SK-N-SH (cell line): Measurements from ENCODE around the gene ANKRD44.
A peak's percentile ranks its signal among the peaks of the same experiment; 100 is the strongest.

Experiments
- EP300 ChIP-seq, 2 experiments: IDR thresholded peaks; 2 replicates each; pipeline versions ENCODE4 v1.4.0 to v1.6.1; 2012; ENCODE audit warnings: borderline replicate concordance in 1 of 2, low read depth in 1 of 2, low read length in 1 of 2
- JUND ChIP-seq: IDR thresholded peaks from 2 replicates; pipeline ENCODE4 v1.4.0; 2012
- POLR2AphosphoS5 ChIP-seq: IDR thresholded peaks from 2 replicates; pipeline ENCODE4 v1.6.1; 2012; ENCODE audit warnings: low read depth, low read length
- SMC3 ChIP-seq: IDR thresholded peaks from 2 replicates; pipeline ENCODE4 v1.6.1; 2012; ENCODE audit warnings: low read depth, low read length, improper control_type of control experiment
- TEAD4 ChIP-seq: IDR thresholded peaks from 2 replicates; pipeline ENCODE4 v1.4.0; 2012; ENCODE audit warnings: mild to moderate bottlenecking, borderline replicate concordance; ENCODE audit not compliant: insufficient read depth
- TF ChIP-seq, protein P1 (sequence below): fragments of 200-600 bp; sonication (generic); IDR thresholded peaks from 2 replicates; pipeline ENCODE4 v1.6.1; 2017; ENCODE audit warnings: antibody characterized with exemption, mild to moderate bottlenecking, moderate library complexity
- TF ChIP-seq, protein P2 (sequence below): fragments of 150-350 bp; IDR thresholded peaks from 2 replicates; pipeline ENCODE4 v1.6.1; 2017; ENCODE audit warnings: antibody characterized with exemption, low read length, low read depth, borderline replicate concordance

DNA sequence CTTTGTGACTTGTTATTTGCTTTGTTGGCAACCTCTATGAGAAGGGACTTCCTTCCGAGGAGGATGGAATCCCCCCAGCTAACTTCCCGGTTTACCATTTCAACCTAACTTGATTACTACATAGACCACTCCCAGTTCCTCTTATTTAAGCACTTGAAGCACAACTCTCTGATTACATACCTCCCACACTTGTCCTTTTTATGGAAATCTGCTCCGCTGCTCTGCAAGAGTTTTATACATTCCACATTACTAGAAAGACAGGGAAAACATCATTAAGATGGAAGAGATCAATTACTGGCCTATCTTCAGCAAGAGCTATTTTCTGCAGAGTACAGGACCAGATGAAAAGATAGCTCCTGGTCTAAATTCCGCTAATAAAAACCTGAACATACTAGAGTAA is 224.1 kb downstream of the ANKRD44 start:
- TF ChIP-seq, protein P1, sequence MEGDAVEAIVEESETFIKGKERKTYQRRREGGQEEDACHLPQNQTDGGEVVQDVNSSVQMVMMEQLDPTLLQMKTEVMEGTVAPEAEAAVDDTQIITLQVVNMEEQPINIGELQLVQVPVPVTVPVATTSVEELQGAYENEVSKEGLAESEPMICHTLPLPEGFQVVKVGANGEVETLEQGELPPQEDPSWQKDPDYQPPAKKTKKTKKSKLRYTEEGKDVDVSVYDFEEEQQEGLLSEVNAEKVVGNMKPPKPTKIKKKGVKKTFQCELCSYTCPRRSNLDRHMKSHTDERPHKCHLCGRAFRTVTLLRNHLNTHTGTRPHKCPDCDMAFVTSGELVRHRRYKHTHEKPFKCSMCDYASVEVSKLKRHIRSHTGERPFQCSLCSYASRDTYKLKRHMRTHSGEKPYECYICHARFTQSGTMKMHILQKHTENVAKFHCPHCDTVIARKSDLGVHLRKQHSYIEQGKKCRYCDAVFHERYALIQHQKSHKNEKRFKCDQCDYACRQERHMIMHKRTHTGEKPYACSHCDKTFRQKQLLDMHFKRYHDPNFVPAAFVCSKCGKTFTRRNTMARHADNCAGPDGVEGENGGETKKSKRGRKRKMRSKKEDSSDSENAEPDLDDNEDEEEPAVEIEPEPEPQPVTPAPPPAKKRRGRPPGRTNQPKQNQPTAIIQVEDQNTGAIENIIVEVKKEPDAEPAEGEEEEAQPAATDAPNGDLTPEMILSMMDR: no peak
- TF ChIP-seq TEAD4 (no peak), EP300 (IDR thresholded peaks at IDR 0.05; ENCODE audit: borderline replicate concordance in 1 of 2, low read depth in 1 of 2, low read length in 1 of 2) (peak in 1 of 2 experiments; percentile 62; a peak in 1 of 4 replicates), JUND (no peak), SMC3 (no peak), POLR2AphosphoS5 (no peak)
- TF ChIP-seq, protein P2, sequence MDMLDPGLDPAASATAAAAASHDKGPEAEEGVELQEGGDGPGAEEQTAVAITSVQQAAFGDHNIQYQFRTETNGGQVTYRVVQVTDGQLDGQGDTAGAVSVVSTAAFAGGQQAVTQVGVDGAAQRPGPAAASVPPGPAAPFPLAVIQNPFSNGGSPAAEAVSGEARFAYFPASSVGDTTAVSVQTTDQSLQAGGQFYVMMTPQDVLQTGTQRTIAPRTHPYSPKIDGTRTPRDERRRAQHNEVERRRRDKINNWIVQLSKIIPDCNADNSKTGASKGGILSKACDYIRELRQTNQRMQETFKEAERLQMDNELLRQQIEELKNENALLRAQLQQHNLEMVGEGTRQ: no peak
